BE2C (cell line): Measurements from ENCODE around the gene JAKMIP1.
A peak's percentile ranks its signal among the peaks of the same experiment; 100 is the strongest.

Experiments used
- DNase-seq: peaks from one replicate; pipeline ENCODE4 v3.0.0-alpha.2; 2020
- H3K27me3 ChIP-seq: fragments of 250-450 bp; sonication (Bioruptor Pico); 2 replicates; pipeline ENCODE4 v1.5.1; 2020; ENCODE audit warnings: mild to moderate bottlenecking
- H3K36me3 ChIP-seq: fragments of 250-450 bp; sonication (Bioruptor Pico); 2 replicates; pipeline ENCODE4 v1.5.1; 2020; ENCODE audit warnings: mild to moderate bottlenecking
- H3K4me1 ChIP-seq: fragments of 250-450 bp; sonication (Bioruptor Pico); 2 replicates; pipeline ENCODE4 v1.5.1; 2020
- H3K4me3 ChIP-seq: 2 replicates; pipeline ENCODE4 v1.5.1; 2011; ENCODE audit warnings: low read depth, low read length
- H3K9me3 ChIP-seq: fragments of 250-450 bp; sonication (Bioruptor Pico); 2 replicates; pipeline ENCODE4 v1.5.1; 2020
- TF ChIP-seq, protein P1 (sequence below): IDR thresholded peaks from 2 replicates; pipeline ENCODE4 v1.5.1; 2012; ENCODE audit warnings: mild to moderate bottlenecking, low read depth, low read length

JAKMIP1 gene

DNA sequence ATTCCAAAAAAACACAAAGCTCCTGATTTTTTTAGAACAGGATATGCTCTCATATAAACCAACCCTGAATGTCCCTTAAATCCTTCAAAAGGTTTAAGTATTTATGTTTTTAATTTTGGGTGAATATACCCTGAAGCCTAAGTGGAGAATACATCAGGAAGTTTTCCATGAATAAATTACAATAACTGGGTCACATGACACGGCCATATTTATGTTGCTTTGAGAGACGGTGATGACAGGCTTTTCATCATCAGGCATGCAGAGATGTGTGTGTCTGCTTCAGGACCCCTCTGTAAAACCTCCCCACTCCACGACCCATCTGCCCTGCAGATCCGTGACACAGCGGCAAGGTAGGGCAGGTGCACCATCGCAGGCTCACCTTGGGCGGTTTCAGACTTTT is 121.8 kb downstream of the JAKMIP1 start:
- TF ChIP-seq, protein P1, sequence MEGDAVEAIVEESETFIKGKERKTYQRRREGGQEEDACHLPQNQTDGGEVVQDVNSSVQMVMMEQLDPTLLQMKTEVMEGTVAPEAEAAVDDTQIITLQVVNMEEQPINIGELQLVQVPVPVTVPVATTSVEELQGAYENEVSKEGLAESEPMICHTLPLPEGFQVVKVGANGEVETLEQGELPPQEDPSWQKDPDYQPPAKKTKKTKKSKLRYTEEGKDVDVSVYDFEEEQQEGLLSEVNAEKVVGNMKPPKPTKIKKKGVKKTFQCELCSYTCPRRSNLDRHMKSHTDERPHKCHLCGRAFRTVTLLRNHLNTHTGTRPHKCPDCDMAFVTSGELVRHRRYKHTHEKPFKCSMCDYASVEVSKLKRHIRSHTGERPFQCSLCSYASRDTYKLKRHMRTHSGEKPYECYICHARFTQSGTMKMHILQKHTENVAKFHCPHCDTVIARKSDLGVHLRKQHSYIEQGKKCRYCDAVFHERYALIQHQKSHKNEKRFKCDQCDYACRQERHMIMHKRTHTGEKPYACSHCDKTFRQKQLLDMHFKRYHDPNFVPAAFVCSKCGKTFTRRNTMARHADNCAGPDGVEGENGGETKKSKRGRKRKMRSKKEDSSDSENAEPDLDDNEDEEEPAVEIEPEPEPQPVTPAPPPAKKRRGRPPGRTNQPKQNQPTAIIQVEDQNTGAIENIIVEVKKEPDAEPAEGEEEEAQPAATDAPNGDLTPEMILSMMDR, result no peak
- DNase-seq, result no peak
- no peaks in the 10 kb centered on the region for H3K4me1 ChIP-seq
- no peaks in the 10 kb centered on the region for H3K27me3 ChIP-seq
- H3K36me3 ChIP-seq, result no peaks in the 10 kb centered on the region
- H3K9me3 ChIP-seq, result no peaks in the 10 kb centered on the region
- H3K4me3 ChIP-seq, result no peak overlapping the region

DNA sequence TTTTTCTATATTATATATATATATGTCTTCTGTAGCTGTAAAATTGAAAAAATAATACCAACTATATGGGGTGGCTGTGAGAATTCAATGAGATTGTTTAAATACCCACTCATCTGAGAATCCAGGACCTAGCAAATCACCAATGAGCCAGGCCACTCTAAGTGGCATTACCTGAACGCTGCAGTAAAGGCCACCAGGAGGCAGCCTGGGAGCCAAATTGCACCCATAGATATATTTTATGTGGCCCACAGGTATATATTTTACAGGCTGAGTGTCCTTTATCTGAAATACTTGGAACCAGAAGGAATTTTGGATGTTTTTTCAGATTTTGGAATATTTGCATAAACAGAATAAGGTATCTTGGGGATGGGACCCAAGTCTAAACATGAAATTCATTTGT is 124.0 kb downstream of the JAKMIP1 start:
- no peaks in the 10 kb centered on the region for H3K36me3 ChIP-seq
- H3K27me3 ChIP-seq, result no peaks in the 10 kb centered on the region
- H3K4me1 ChIP-seq, result no peaks in the 10 kb centered on the region
- no peak for DNase-seq
- H3K9me3 ChIP-seq, result no peaks in the 10 kb centered on the region
- TF ChIP-seq, protein P1, result peak; percentile 58
- H3K4me3 ChIP-seq, result no peak overlapping the region

DNA sequence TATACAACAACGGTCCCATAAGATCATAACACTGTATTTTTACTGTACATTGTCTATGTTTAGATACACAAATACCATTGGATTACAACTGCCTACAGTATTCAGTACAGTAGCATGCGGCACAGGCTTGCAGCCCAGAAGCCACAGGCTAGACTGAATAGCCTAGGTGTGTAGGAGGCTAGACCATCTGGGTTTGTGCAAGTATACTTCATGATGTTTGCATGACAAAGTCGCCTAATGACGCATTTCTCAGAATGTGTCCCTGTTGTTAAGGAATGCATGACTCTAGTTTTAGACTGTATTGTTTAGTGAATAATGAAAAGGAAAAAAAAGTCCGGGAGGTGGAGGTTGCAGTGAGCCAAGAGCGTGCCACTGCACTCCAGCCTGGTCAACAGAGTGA is 125.6 kb downstream of the JAKMIP1 start:
- Histone ChIP-seq H3K9me3 (no peaks in the 10 kb centered on the region), H3K27me3 (no peaks in the 10 kb centered on the region), H3K4me3 (no peak overlapping the region), H3K36me3 (no peaks in the 10 kb centered on the region), H3K4me1 (no peaks in the 10 kb centered on the region)
- DNase-seq, result no peak
- TF ChIP-seq, protein P1, result no peak

DNA sequence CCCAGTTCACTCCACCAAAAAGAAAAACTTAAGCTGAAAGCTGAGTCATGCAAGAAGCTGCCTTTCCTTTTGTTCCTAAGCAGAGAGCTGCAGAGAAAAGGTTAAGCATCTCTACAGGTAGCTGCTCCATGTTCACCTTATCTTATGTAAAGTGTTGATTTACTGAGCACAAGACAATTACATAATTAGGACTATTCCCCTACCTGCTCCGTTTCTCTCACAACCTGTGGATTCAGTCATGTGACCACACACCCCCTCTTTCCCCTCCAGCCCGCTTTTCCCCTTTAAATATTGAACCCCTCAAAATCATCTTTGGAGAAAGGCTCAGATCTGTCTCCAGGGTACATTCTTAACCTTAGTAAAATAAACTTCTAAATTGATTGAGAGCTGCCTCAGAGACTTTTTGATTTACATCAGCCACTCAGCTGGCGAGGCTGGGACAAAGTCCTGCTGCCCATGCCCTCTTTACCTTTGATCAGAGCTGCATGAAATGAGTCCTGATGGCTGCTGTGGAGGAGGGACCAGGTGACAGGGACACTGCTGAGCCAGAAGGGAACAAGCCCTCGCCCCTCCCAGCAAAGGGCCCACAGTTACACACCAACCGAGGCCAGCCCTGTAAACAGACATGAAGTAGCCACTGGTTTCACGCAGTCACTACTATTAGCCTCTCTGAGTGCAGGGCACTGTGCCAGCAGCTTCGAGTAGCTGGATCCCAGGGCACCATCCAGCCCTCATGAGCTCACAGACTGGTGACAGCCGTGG is 128.2 kb downstream of the JAKMIP1 start:
- TF ChIP-seq, protein P1, result no peak
- peak; percentile 39 for DNase-seq
- Histone ChIP-seq H3K4me3 (no peak overlapping the region), H3K4me1 (no peaks in the 10 kb centered on the region), H3K36me3 (no peaks in the 10 kb centered on the region), H3K27me3 (no peaks in the 10 kb centered on the region), H3K9me3 (no peaks in the 10 kb centered on the region)

DNA sequence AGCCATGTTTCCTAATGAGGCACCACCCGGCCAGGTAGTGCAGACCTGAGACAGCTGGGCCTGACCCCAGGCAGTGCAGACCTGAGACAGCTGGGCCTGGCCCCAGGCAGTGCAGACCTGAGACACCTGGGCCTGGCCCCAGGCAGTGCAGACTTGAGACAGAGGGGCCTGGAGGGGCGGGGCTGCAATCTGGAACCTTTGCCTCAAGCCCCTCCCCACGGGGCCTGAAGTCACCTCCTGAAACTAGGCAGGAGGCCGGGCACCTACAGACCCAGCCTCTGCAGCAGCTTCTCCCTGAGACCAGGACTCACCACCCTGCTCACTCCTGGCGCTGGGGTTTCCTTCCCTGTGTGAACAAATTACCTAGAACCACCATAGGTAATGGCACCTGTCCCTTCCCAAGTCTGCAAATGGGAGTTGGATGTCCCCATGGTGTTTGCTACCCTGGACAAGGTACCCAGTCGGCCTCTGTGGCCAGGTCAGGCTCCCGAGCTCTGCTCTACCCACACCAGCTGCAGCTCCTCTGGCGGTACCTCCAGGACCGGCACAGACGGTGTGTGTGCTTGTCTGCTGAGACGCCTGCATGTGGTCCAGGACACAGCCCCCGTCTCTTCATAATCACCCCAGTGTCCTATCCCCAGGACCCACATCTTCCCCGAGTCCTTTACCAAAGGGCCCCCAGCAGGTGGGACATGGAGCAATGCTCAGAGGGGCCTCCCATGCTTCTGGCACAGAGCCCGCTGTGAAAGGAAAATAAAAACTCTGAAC is 129.0 kb downstream of the JAKMIP1 start:
- no peak for DNase-seq
- H3K36me3 ChIP-seq, result no peaks in the 10 kb centered on the region
- H3K9me3 ChIP-seq, result no peaks in the 10 kb centered on the region
- H3K4me1 ChIP-seq, result no peaks in the 10 kb centered on the region
- H3K27me3 ChIP-seq, result no peaks in the 10 kb centered on the region
- no peak overlapping the region for H3K4me3 ChIP-seq
- TF ChIP-seq, protein P1, result no peak
